ENCODE data around the gene TOMM40.
"Not testable (repeated sequence)": the region's sequence is repeated elsewhere in the genome, so short reads cannot be mapped to it uniquely, and the experiment has no call there.

TOMM40 gene

GRCh38 chr19:44861576-44861975, 29.5 kb upstream of the TOMM40 start:
- not testable (repeated sequence) for H3K27ac Mint-ChIP-seq; H3K4me1 Mint-ChIP-seq (ENCODE audit: low read depth); H3K36me3 Mint-ChIP-seq (ENCODE audit: low read depth); H3K9me3 Mint-ChIP-seq; H3K4me3 Mint-ChIP-seq; H3K27me3 Mint-ChIP-seq (ENCODE audit: low read depth)

GRCh38 chr19:44863990-44864389, 27.1 kb upstream of the TOMM40 start:
- H3K36me3 Mint-ChIP-seq (ENCODE audit: low read depth): no peaks in the 10 kb centered on the region
- no peaks in the 10 kb centered on the region for H3K9me3 Mint-ChIP-seq
- no peak overlapping the region for H3K27ac Mint-ChIP-seq
- H3K27me3 Mint-ChIP-seq (ENCODE audit: low read depth): no peaks in the 10 kb centered on the region
- H3K4me1 Mint-ChIP-seq (ENCODE audit: low read depth): no peaks in the 10 kb centered on the region
- no peak overlapping the region for H3K4me3 Mint-ChIP-seq

GRCh38 chr19:44865196-44865767, 25.8 kb upstream of the TOMM40 start:
- no peaks in the 10 kb centered on the region for H3K36me3 Mint-ChIP-seq (ENCODE audit: low read depth)
- H3K4me1 Mint-ChIP-seq (ENCODE audit: low read depth): no peaks in the 10 kb centered on the region
- no peaks in the 10 kb centered on the region for H3K9me3 Mint-ChIP-seq
- no peak overlapping the region for H3K4me3 Mint-ChIP-seq
- no peak overlapping the region for H3K27ac Mint-ChIP-seq
- no peaks in the 10 kb centered on the region for H3K27me3 Mint-ChIP-seq (ENCODE audit: low read depth)

GRCh38 chr19:44866664-44867063, 24.4 kb upstream of the TOMM40 start:
- no peaks in the 10 kb centered on the region for H3K27me3 Mint-ChIP-seq (ENCODE audit: low read depth)
- H3K36me3 Mint-ChIP-seq (ENCODE audit: low read depth): no peaks in the 10 kb centered on the region
- H3K9me3 Mint-ChIP-seq: no peaks in the 10 kb centered on the region
- no peak overlapping the region for H3K27ac Mint-ChIP-seq
- H3K4me3 Mint-ChIP-seq: no peak overlapping the region
- H3K4me1 Mint-ChIP-seq (ENCODE audit: low read depth): no peaks in the 10 kb centered on the region

GRCh38 chr19:44867578-44867977, 23.5 kb upstream of the TOMM40 start:
- Mint-ChIP-seq H3K4me1 (ENCODE audit: low read depth) (no peaks in the 10 kb centered on the region), H3K9me3 (no peaks in the 10 kb centered on the region), H3K36me3 (ENCODE audit: low read depth) (no peaks in the 10 kb centered on the region), H3K27ac (no peak overlapping the region), H3K27me3 (ENCODE audit: low read depth) (no peaks in the 10 kb centered on the region), H3K4me3 (no peak overlapping the region)

- H3K9me3 Mint-ChIP-seq: no peaks in the 10 kb centered on the region
- no peaks in the 10 kb centered on the region for H3K27me3 Mint-ChIP-seq (ENCODE audit: low read depth)
- no peaks in the 10 kb centered on the region for H3K4me1 Mint-ChIP-seq (ENCODE audit: low read depth)
- H3K36me3 Mint-ChIP-seq (ENCODE audit: low read depth): no peaks in the 10 kb centered on the region
- H3K27ac Mint-ChIP-seq: no peak overlapping the region
- no peak overlapping the region for H3K4me3 Mint-ChIP-seq
These were observed 21.2 kb upstream of the TOMM40 start for GRCh38 chr19:44869733-44870470.

- H3K4me1 Mint-ChIP-seq (ENCODE audit: low read depth): no peaks in the 10 kb centered on the region
- no peaks in the 10 kb centered on the region for H3K9me3 Mint-ChIP-seq
- H3K27me3 Mint-ChIP-seq (ENCODE audit: low read depth): no peaks in the 10 kb centered on the region
- H3K4me3 Mint-ChIP-seq: no peak overlapping the region
- no peak overlapping the region for H3K27ac Mint-ChIP-seq
- no peaks in the 10 kb centered on the region for H3K36me3 Mint-ChIP-seq (ENCODE audit: low read depth)
These were observed 19.2 kb upstream of the TOMM40 start for GRCh38 chr19:44871809-44872208.

- Mint-ChIP-seq H3K36me3 (ENCODE audit: low read depth) (no peaks in the 10 kb centered on the region), H3K4me1 (ENCODE audit: low read depth) (no peaks in the 10 kb centered on the region), H3K4me3 (no peak overlapping the region), H3K27me3 (ENCODE audit: low read depth) (no peaks in the 10 kb centered on the region), H3K27ac (no peak overlapping the region), H3K9me3 (no peaks in the 10 kb centered on the region)
These were observed 18.4 kb upstream of the TOMM40 start for GRCh38 chr19:44872661-44873060.

- Mint-ChIP-seq H3K4me1 (ENCODE audit: low read depth) (no peaks in the 10 kb centered on the region), H3K27ac (no peak overlapping the region), H3K4me3 (no peak overlapping the region), H3K27me3 (ENCODE audit: low read depth) (no peaks in the 10 kb centered on the region), H3K36me3 (ENCODE audit: low read depth) (no peaks in the 10 kb centered on the region), H3K9me3 (no peaks in the 10 kb centered on the region)
These were observed 16.7 kb upstream of the TOMM40 start for GRCh38 chr19:44874317-44874716.

- Mint-ChIP-seq H3K36me3 (ENCODE audit: low read depth) (no peaks in the 10 kb centered on the region), H3K4me3 (no peak overlapping the region), H3K9me3 (no peaks in the 10 kb centered on the region), H3K4me1 (ENCODE audit: low read depth) (no peaks in the 10 kb centered on the region), H3K27me3 (ENCODE audit: low read depth) (no peaks in the 10 kb centered on the region), H3K27ac (no peak overlapping the region)
These were observed 15.2 kb upstream of the TOMM40 start for GRCh38 chr19:44875666-44876451.

- H3K4me3 Mint-ChIP-seq: no peak overlapping the region
- no peaks in the 10 kb centered on the region for H3K4me1 Mint-ChIP-seq (ENCODE audit: low read depth)
- no peaks in the 10 kb centered on the region for H3K36me3 Mint-ChIP-seq (ENCODE audit: low read depth)
- H3K9me3 Mint-ChIP-seq: no peaks in the 10 kb centered on the region
- H3K27me3 Mint-ChIP-seq (ENCODE audit: low read depth): no peaks in the 10 kb centered on the region
- no peak overlapping the region for H3K27ac Mint-ChIP-seq
These were observed 14.0 kb upstream of the TOMM40 start for GRCh38 chr19:44876930-44877535.

- no peak overlapping the region for H3K27ac Mint-ChIP-seq
- no peaks in the 10 kb centered on the region for H3K27me3 Mint-ChIP-seq (ENCODE audit: low read depth)
- H3K9me3 Mint-ChIP-seq: no peaks in the 10 kb centered on the region
- no peak overlapping the region for H3K4me3 Mint-ChIP-seq
- H3K4me1 Mint-ChIP-seq (ENCODE audit: low read depth): no peaks in the 10 kb centered on the region
- no peaks in the 10 kb centered on the region for H3K36me3 Mint-ChIP-seq (ENCODE audit: low read depth)
These were observed 12.8 kb upstream of the TOMM40 start for GRCh38 chr19:44878120-44878865.

GRCh38 chr19:44879309-44880065, 11.6 kb upstream of the TOMM40 start:
- H3K27ac Mint-ChIP-seq: no peak overlapping the region
- H3K4me3 Mint-ChIP-seq: no peak overlapping the region
- no peaks in the 10 kb centered on the region for H3K36me3 Mint-ChIP-seq (ENCODE audit: low read depth)
- no peaks in the 10 kb centered on the region for H3K4me1 Mint-ChIP-seq (ENCODE audit: low read depth)
- no peaks in the 10 kb centered on the region for H3K27me3 Mint-ChIP-seq (ENCODE audit: low read depth)
- H3K9me3 Mint-ChIP-seq: no peaks in the 10 kb centered on the region

- Mint-ChIP-seq H3K27ac (no peak overlapping the region), H3K27me3 (ENCODE audit: low read depth) (no peaks in the 10 kb centered on the region), H3K4me1 (ENCODE audit: low read depth) (no peaks in the 10 kb centered on the region), H3K36me3 (ENCODE audit: low read depth) (no peaks in the 10 kb centered on the region), H3K9me3 (no peaks in the 10 kb centered on the region), H3K4me3 (no peak overlapping the region)
These were observed 9.0 kb upstream of the TOMM40 start for GRCh38 chr19:44882063-44882462.

Data from T-helper 1 cell treated with Interleukin-12 subunit alpha and Interleukin-12 subunit beta and Interleukin-4 antibody, amounts not matched to agents 30 μg/mL and 1 μg/mL, for 36 hours (primary cell).